SU-DHL-6 (cell line): ENCODE results near the gene AGPS.
A peak's percentile ranks its signal among the peaks of the same experiment; 100 is the strongest.

ENCODE experiments used
- H2AFZ ChIP-seq: fragments of 200-600 bp; sonication (generic); 2 replicates; pipeline ENCODE4 v1.6.1; 2014; ENCODE audit warnings: low read depth, mild to moderate bottlenecking, moderate library complexity, mixed read lengths, antibody characterized with exemption, low read length; ENCODE audit not compliant: severe bottlenecking
- H3F3A ChIP-seq: fragments of 200-600 bp; shearing (Covaris generic); 2 replicates; pipeline ENCODE4 v1.6.0; 2016; ENCODE audit warnings: antibody characterized with exemption, mild to moderate bottlenecking; ENCODE audit not compliant: insufficient read depth
- H3K27ac ChIP-seq: fragments of 200-600 bp; sonication (generic); 2 replicates; pipeline ENCODE4 v1.5.1; 2016; ENCODE audit warnings: low read depth, mild to moderate bottlenecking, low read length, moderate library complexity, mixed read lengths
- H3K27me3 ChIP-seq: fragments of 200-600 bp; sonication (generic), shearing (Covaris generic); 2 replicates; pipeline ENCODE4 v1.6.0; 2014; ENCODE audit warnings: mild to moderate bottlenecking, low read length
- H3K36me3 ChIP-seq: fragments of 200-600 bp; sonication (generic); 2 replicates; pipeline ENCODE4 v1.6.1; 2014; ENCODE audit warnings: mild to moderate bottlenecking, low read length, mixed read lengths
- H3K4me2 ChIP-seq: fragments of 300-600, 200-600 bp; shearing (Covaris generic), sonication (generic); 2 replicates; pipeline ENCODE4 v1.6.0; 2014; ENCODE audit warnings: low read length, low read depth, mild to moderate bottlenecking; ENCODE audit not compliant: poor library complexity, severe bottlenecking
- H3K4me3 ChIP-seq: fragments of 200-600 bp; sonication (generic); 2 replicates; pipeline ENCODE4 v1.5.1; 2014; ENCODE audit warnings: antibody characterized with exemption, low read length, mild to moderate bottlenecking, mixed read lengths; ENCODE audit not compliant: insufficient read depth, poor library complexity, severe bottlenecking
- H3K79me2 ChIP-seq: fragments of 200-600 bp; sonication (generic); 2 replicates; pipeline ENCODE4 v1.6.1; 2014; ENCODE audit warnings: mild to moderate bottlenecking, low read length, moderate library complexity; ENCODE audit not compliant: insufficient read depth
- H3K9ac ChIP-seq: fragments of 200-600 bp; sonication (generic); 2 replicates; pipeline ENCODE4 v1.7.0; 2014; ENCODE audit warnings: mild to moderate bottlenecking, low read length
- H3K9me2 ChIP-seq: fragments of 200-600 bp; sonication (generic); replicated peaks from 2 replicates; pipeline ENCODE4 v1.6.1; 2014; ENCODE audit warnings: low read length; ENCODE audit not compliant: insufficient read depth
- H3K9me3 ChIP-seq: fragments of 200-600 bp; sonication (generic); 2 replicates; pipeline ENCODE4 v1.6.1; 2014; ENCODE audit warnings: low read length, mixed read lengths; ENCODE audit not compliant: insufficient read depth
- H4K20me1 ChIP-seq: fragments of 200-600 bp; sonication (generic); 2 replicates; pipeline ENCODE4 v1.6.1; 2014; ENCODE audit warnings: low read depth, mild to moderate bottlenecking, antibody characterized with exemption, low read length, moderate library complexity, mixed read lengths
- EZH2phosphoT487 ChIP-seq: fragments of 200-600 bp; sonication (generic), shearing (Covaris generic); conservative IDR thresholded peaks from 2 replicates; pipeline ENCODE4 v1.6.1; 2018; ENCODE audit warnings: mild to moderate bottlenecking, antibody characterized with exemption, low read length, moderate library complexity, mixed read lengths
- TF ChIP-seq, protein P1 (sequence below): fragments of 200-600 bp; sonication (generic); IDR thresholded peaks from one replicate; pipeline ENCODE4 v1.5.1; 2017; ENCODE audit warnings: antibody characterized with exemption, mild to moderate bottlenecking, low read length, moderate library complexity; ENCODE audit not compliant: insufficient read depth, poor library complexity, severe bottlenecking

AGPS gene

DNA sequence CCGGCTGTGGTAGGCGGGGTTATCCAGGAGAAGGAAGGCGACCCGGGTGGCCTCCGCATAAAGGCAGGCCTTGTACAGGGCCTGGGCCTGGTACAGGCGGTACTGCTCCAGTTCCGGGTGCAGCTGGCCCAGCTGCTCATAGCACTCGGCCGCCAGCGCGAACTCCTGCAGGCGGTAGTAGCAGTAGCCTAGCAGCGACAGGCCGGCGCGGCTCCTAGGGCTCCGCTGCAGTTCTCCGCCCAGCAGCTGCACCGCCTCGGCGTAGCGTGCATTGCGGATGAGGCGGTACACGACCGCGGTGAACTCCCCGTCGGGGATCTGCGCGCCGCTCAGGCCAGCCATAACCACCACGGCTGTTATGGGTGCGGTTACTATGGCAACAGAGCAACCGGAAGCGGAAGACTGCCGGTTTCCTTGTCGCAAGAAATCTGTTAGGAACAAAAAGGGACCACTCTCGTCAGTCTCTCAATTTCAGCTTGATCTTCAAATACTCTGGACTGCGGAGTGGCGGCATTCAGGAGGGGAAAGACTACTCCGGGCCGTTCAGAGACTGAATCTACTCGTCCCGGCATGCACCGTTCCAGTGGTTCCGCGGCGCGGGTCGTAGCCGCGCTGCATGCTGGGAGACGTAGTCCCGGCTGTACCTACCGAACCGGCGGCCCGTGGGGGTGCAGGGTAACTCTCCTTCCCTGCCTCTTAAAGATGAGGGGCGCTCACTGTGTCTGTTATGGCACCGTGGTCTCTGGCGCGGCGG is 160.0 kb downstream of the AGPS start:
- Histone ChIP-seq H3F3A (no peaks in the 10 kb centered on the region), H3K4me3 (peak overlapping the region; percentile 83), H3K79me2 (no peaks in the 10 kb centered on the region), H3K9ac (peak overlapping the region; percentile 61), H3K9me2 (no peaks in the 10 kb centered on the region), H3K4me2 (peak overlapping the region; percentile 93), H3K9me3 (no peaks in the 10 kb centered on the region), H2AFZ (peak overlapping the region; percentile 99), H3K27ac (peak overlapping the region; percentile 78), H4K20me1 (no peaks in the 10 kb centered on the region), H3K27me3 (no peaks in the 10 kb centered on the region), H3K36me3 (no peaks in the 10 kb centered on the region)
- TF ChIP-seq EZH2phosphoT487: no peak
- TF ChIP-seq, protein P1, sequence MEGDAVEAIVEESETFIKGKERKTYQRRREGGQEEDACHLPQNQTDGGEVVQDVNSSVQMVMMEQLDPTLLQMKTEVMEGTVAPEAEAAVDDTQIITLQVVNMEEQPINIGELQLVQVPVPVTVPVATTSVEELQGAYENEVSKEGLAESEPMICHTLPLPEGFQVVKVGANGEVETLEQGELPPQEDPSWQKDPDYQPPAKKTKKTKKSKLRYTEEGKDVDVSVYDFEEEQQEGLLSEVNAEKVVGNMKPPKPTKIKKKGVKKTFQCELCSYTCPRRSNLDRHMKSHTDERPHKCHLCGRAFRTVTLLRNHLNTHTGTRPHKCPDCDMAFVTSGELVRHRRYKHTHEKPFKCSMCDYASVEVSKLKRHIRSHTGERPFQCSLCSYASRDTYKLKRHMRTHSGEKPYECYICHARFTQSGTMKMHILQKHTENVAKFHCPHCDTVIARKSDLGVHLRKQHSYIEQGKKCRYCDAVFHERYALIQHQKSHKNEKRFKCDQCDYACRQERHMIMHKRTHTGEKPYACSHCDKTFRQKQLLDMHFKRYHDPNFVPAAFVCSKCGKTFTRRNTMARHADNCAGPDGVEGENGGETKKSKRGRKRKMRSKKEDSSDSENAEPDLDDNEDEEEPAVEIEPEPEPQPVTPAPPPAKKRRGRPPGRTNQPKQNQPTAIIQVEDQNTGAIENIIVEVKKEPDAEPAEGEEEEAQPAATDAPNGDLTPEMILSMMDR: no peak

DNA sequence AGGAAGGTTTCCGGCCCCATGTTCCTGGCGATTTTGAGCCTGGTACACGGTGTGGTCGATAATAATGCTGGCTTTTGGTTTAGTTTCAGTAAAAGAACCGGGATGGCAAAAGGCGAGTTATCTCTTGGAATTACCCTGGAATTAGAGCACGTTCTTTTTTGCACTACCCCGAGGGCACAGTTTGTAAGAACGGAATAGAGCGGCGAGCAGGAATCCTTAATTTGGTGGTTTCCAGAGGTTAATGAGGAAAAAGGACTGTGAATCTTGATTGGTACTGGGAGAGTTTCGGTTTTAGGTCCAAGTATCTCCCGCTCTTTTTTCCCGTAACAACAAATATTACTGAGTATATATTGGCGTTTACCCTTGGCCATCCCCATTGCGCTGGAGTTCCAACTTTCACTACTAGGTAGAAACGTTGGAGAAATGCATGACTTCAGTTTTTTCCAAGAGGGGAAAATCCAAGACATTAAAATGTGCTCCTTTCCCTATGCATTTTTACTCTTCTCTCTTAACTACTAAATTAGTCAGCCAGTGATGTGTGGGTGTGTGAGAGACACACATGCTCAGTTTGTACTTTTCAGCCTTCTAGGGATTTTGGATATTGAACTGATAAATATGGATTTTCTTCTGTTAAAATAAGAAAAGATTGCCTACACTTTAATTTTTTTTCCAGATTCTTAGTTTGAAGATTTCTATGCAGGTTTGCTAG is 160.8 kb downstream of the AGPS start:
- H3K4me2 ChIP-seq: peak overlapping the region; percentile 93
- no peaks in the 10 kb centered on the region for H3F3A ChIP-seq
- H3K4me3 ChIP-seq: peak overlapping the region; percentile 83
- H3K9me2 ChIP-seq: no peaks in the 10 kb centered on the region
- no peaks in the 10 kb centered on the region for H3K27me3 ChIP-seq
- no peaks in the 10 kb centered on the region for H3K36me3 ChIP-seq
- peak overlapping the region; percentile 61 for H3K9ac ChIP-seq
- H4K20me1 ChIP-seq: no peaks in the 10 kb centered on the region
- TF ChIP-seq EZH2phosphoT487: no peak
- TF ChIP-seq, protein P1: no peak
- H3K9me3 ChIP-seq: no peaks in the 10 kb centered on the region
- H3K27ac ChIP-seq: peak overlapping the region; percentile 78
- peak overlapping the region; percentile 99 for H2AFZ ChIP-seq
- H3K79me2 ChIP-seq: no peaks in the 10 kb centered on the region

DNA sequence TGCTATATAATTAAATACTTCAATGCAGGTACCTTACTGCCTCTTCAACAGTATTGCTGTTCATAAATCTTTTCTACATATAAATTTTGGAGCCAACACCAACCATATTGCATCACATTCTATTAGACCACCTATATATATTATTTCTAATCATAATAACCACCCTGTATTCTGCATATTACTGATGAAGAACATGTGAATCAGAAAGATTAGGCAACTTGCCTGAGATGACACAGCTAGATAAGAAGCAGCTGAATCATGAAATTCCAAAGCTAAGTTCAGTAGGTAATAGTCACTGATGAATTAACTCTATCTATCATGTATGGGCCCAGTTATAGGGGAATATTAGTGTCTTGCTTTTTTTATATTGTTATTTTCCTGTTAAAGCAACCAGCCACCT is 161.8 kb downstream of the AGPS start:
- Histone ChIP-seq H3F3A (no peaks in the 10 kb centered on the region), H2AFZ (no peak overlapping the region), H3K36me3 (no peaks in the 10 kb centered on the region), H3K4me2 (no peak overlapping the region), H3K4me3 (no peak overlapping the region), H3K9me2 (no peaks in the 10 kb centered on the region), H4K20me1 (no peaks in the 10 kb centered on the region), H3K79me2 (no peaks in the 10 kb centered on the region), H3K27me3 (no peaks in the 10 kb centered on the region), H3K27ac (no peak overlapping the region), H3K9me3 (no peaks in the 10 kb centered on the region), H3K9ac (no peak overlapping the region)
- TF ChIP-seq EZH2phosphoT487: no peak
- TF ChIP-seq, protein P1: no peak
